Stomach (tissue), 4 donors: ENCODE data around the gene TXNDC2.

Source experiments
- EP300 ChIP-seq: sonication (generic); formaldehyde crosslinking; IDR thresholded peaks from one replicate; pipeline ENCODE4 v1.6.1; 2017; ENCODE audit warnings: antibody characterized with exemption
- POLR2AphosphoS5 ChIP-seq, 3 donors: sonication (generic); formaldehyde crosslinking; IDR thresholded peaks; one replicate each; pipeline ENCODE4 v1.6.1; 2016; ENCODE audit warnings: antibody characterized with exemption in 3 of 3

DNA sequence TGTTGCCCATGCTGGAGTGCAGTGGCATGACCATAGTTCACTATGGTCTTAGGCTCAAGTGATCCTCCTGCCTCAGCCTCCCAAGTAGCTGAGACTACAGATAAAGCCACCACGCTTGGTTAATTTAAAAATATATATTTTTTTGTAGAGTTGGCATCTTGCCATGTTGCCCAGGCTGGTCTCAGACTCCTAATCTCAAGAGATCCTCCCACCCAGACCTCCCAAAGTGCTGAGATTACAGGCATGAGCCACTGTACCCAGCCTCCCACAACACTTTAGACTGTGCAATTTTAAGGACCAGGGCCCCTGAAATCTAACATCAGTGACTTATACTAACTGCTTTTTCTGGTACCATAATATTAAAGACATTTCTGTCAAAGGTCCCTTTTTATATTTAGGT is 5.2 kb downstream of the TXNDC2 start:
- TF ChIP-seq POLR2AphosphoS5 (IDR thresholded peaks at IDR 0.05), result no peak
- TF ChIP-seq EP300, result no peak
